OCI-M2 (cell line): Measurements from ENCODE around the gene LZTS3.
"Not testable (repeated sequence)": the region's sequence is repeated elsewhere in the genome, so short reads cannot be mapped to it uniquely, and the experiment has no call there.

Experiments
- DNase-seq: peaks from one replicate; lab custom pipeline; 2025; ENCODE audit not compliant: unreplicated experiment; lab: John Stamatoyannopoulos, UW

LZTS3 gene

GRCh38 chr20:3168079-3168828, 5.1 kb downstream of the LZTS3 start:
- no peak for DNase-seq

DNA sequence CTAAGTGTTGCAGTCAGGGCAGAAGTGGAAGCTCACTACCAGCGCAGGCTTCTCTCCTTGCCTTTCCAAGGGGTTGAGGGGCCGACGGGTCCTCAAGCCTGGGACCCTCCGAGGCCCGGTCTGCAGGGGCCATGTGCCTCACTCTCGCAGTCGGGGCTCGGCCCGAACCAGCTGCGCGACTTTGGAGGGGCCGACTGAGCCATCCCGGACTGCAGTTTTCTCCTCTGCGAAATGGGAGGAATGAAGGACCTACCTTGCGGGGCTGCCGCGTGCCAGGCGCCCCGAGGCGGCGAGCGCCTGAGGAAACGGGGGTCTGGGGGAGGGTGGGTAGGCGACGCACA, 5.6 kb downstream of the LZTS3 start:
- DNase-seq, result no peak

GRCh38 chr20:3166913-3167342, 6.4 kb downstream of the LZTS3 start:
- DNase-seq, result no peak

- no peak for DNase-seq
These were observed 6.9 kb downstream of the LZTS3 start for GRCh38 chr20:3166338-3166912.

DNA sequence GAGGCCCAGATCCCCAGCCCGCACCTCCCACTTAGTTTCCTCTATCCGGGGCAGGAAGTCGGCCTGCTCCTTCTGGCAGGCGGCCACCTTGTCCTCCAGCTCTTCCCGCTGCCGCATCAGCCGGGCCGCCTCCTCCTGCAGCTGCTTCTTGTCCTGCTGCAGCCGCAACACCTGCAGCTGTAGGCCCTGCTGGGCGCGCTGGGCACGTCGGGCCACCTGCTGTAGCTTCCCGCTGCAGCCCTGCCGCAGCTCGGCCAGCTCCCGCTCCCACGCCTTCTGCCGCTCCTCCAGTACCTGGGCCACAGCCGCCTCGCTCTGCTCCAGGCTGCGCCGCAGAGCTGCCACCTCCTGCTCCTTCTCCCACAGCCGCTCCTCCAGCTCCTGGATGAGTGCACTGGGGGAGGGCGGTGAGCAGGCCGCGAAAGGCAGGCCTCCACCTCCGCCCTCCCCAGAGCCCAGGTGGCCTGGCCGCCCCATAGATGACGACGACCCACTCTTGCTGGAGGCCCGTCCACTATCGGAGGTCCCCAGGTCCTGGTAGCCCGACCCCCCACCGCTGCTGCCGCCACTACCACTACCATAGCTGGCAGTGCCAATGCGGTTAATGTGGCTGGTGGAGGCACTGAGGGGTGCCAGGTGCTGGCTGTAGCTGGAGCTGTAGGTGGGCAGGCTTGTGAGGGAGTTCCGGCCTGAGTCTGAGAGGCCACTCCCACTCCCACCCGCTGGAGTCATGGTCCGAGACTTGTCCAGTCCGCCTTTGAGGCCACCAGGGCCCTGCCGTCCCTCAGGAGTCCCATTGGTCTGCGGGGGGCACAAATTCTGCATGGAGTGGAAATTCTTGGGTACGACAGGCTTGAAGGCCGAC, 7.6 kb downstream of the LZTS3 start:
- no peak for DNase-seq

GRCh38 chr20:3164763-3165410, 8.5 kb downstream of the LZTS3 start:
- no peak for DNase-seq

- DNase-seq, result no peak
These were observed 9.1 kb downstream of the LZTS3 start for GRCh38 chr20:3164043-3164762.

DNA sequence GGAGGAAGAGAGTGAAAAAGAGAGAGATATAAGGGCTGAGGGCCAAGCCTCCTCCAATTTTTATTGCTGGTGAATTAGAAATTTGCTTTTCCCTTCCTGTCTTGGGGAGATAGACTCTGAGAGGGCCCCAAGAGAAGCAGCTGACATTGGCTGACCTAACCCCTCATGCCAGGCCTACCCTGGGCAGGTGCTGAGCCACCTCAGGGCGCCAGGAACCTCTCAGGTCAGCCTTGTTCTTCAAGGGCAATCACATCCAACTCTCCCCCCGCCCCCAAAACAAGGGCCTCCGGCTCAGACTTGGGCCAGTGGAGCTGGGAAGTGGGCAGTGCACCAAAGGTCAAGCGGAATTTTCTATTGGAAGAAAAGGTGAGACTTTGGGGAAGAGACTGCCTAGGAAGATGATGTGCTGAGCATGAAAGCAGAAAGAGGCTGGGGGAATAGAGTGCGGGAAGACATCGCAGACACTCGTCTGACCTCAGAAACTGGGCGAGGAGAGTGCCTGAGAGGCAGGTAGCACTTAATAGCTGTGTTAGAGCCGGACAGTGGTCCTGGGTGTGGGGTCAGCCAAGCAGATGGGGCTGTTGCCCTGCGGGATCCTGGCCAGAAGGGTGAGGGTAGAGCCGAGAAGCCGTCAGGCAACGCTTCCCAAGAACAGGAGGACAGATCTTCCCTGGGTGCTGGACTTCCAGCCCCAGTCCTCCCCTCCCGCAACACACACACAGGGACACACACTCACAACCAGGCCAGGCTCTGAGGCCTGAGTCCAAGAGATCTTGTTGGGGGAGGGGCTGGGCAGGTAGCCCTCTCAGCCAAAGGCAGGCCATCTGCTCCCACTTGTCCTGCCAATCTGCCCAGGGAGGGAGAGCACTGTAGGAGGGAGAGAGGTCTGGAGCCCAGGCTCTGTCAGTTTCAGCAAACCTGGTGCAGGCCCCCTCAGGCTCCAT, 10.0 kb downstream of the LZTS3 start:
- DNase-seq, result no peak

DNA sequence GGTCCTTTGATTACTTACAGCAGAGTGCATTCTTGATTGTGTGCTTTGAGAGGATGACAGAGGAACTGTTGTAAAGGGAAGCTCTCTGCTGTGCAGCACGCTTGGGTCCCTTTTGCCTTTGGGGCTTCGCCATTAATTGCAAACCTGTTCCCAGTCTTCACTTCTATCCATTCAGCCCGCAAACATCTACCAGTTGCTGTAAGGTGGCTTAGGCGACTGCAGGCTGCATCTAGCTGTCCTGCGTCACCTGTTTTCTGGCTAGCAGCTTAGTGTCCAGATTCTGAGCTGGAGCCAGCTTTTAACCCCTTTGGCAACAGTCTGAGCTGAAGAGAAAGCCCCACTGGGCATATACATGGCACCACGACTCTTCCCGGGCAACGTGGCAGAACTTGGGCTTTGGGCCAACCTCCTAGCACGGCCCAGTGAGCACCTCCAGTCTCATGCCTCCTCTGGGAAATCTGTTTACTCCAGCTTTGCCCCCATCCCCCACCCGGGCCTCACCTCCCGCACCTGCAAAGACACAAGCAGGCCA, 11.2 kb downstream of the LZTS3 start:
- DNase-seq, result no peak

- no peak for DNase-seq
These were observed 11.9 kb downstream of the LZTS3 start for GRCh38 chr20:3161316-3162079.

- no peak for DNase-seq
These were observed 12.9 kb downstream of the LZTS3 start for GRCh38 chr20:3160418-3160817.

GRCh38 chr20:3158968-3159431, 14.3 kb downstream of the LZTS3 start:
- no peak for DNase-seq

DNA sequence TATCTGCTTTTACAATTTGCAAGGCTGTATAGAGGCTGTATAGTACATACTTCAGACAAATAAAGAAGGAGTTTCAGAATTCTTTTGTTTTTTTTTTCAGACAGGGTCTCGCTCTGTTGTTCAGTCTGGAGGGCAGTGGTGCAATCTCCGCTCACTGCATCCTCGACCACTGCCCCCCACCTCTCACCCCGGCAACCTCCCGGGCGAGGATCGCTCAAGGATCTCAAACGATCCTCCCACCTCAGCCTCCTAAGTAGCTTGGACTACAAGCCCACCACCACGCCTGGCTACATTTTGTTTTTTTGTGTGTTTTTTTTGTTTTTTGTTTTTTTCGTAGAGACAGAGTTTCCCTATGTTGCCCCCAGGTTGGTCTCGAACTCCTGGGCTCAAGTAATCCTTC, 15.5 kb downstream of the LZTS3 start:
- no peak for DNase-seq

DNA sequence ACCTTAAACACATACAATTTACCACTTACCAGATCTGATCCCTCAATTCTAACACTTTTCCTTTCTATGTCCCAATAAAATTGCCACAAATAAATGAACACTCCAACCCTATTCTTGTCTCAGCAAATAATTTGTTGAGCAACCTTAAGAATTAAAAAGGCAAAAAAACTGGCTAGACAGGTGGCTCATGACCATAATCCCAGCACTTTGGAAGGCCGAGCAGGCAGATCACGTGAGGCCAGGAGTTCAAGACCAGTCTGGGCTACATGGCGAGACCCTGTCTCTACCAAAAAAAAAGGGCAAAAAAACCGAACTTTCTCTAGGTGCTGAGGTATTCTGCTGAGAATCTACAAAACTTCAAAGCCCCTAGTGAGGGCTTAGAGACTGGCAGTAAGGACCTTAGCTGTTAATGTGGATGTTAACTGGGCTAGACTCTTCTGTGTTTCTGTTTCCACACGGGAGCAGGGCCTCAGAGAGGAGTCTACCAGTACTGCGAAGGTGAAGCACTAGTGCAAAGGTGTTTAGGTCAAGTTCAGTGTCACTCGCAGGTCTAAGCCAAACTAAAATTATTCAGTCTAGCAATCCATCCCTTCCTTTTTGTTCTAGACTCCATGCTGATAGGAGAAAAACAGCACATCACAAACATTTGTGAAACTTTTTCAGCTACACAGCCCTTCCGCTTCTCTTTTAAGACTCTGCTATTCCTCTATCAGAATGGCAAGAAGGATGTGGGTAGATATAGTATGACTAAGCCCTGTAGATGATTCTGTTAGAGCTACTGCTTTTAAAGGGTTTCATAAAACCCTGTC, 16.3 kb downstream of the LZTS3 start:
- no peak for DNase-seq

DNA sequence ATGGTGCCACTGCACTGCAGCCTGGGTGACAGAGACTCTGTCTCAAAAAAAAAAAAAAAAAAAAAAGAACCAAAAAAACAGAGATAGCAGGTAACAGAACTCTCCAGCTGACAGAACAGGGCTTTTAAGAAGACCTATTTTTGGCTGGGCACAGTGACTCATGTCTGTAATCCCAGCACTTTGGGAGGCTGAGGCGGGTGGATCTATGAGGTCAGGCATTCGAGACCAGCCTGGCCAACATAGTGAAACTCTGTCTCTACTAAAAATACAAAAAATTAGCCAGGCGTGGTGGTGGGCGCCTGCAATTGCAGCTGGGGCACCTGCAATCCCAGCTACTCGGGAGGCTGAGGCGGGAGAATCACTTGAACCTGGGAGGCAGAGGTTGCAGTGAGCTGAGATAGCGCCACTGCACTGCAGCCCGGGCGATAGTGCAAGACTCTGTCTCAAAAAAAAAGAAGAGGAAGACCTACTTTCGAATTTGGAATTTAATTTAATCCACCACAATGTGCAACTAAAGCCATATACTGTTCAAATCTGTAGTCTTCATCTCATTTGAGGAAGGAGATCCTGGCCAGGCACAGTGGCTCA, 21.2 kb downstream of the LZTS3 start:
- not testable (repeated sequence) for DNase-seq

- no peak for DNase-seq
These were observed 22.4 kb downstream of the LZTS3 start for GRCh38 chr20:3150908-3151307.

DNA sequence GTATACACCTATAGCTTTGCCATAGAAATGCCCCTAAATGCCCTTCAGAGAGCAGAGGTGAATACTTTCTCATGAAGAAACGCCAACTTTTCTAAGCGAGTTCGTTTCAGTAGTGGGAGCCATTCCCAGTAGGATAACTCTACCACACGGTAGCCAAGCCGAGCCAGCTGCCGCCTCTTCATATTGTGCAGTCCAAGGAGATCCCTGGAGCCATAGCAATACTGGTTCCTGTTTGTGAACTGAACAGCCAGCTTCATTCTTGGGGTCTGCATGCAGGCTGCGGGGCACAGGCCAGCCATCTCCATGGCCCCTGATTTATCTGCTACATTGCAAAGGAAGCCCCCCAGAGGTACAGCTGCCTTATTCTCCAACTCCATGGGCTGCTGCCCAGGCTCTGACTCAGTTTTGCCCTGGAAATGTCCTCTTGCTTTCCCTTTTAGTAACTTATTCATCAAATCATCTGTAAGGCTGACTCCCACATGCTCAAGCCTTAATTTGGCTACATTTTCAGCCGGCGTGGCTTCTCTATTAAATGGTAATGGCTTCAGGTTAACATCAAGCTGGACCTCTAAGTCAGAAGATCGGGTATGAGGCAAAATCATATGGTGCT, 26.5 kb downstream of the LZTS3 start:
- DNase-seq, result no peak
